ENCODE measurements around the gene GPC6.

Gene GPC6

GRCh38 chr13:93975242-93975641, 748.6 kb downstream of the GPC6 start:
- no peak overlapping the region for H3K4me3 ChIP-seq (ENCODE audit: low read length)
- no peak for DNase-seq (ENCODE audit: low read depth)
- no peak for TF ChIP-seq CTCF (conservative IDR thresholded peaks at IDR 0.05; ENCODE audit: low read depth, low read length)

- no peak for TF ChIP-seq CTCF (conservative IDR thresholded peaks at IDR 0.05; ENCODE audit: low read depth, low read length)
- DNase-seq (ENCODE audit: low read depth), result no peak
- no peak overlapping the region for H3K4me3 ChIP-seq (ENCODE audit: low read length)
These were observed 749.9 kb downstream of the GPC6 start for GRCh38 chr13:93976528-93976927.

- H3K4me3 ChIP-seq (ENCODE audit: low read length), result no peak overlapping the region
- DNase-seq (ENCODE audit: low read depth), result no peak
- no peak for TF ChIP-seq CTCF (conservative IDR thresholded peaks at IDR 0.05; ENCODE audit: low read depth, low read length)
These were observed 751.4 kb downstream of the GPC6 start for GRCh38 chr13:93977986-93978385.

GRCh38 chr13:93981426-93981977, 754.9 kb downstream of the GPC6 start:
- no peak for DNase-seq (ENCODE audit: low read depth)
- TF ChIP-seq CTCF (conservative IDR thresholded peaks at IDR 0.05; ENCODE audit: low read depth, low read length), result no peak
- no peak overlapping the region for H3K4me3 ChIP-seq (ENCODE audit: low read length)

- TF ChIP-seq CTCF (conservative IDR thresholded peaks at IDR 0.05; ENCODE audit: low read depth, low read length), result no peak
- no peak overlapping the region for H3K4me3 ChIP-seq (ENCODE audit: low read length)
- no peak for DNase-seq (ENCODE audit: low read depth)
These were observed 755.7 kb downstream of the GPC6 start for GRCh38 chr13:93982179-93982918.

GRCh38 chr13:93984052-93984451, 757.4 kb downstream of the GPC6 start:
- no peak for DNase-seq (ENCODE audit: low read depth)
- TF ChIP-seq CTCF (conservative IDR thresholded peaks at IDR 0.05; ENCODE audit: low read depth, low read length), result no peak
- H3K4me3 ChIP-seq (ENCODE audit: low read length), result no peak overlapping the region

- DNase-seq (ENCODE audit: low read depth), result no peak
- no peak for TF ChIP-seq CTCF (conservative IDR thresholded peaks at IDR 0.05; ENCODE audit: low read depth, low read length)
- H3K4me3 ChIP-seq (ENCODE audit: low read length), result no peak overlapping the region
These were observed 758.3 kb downstream of the GPC6 start for GRCh38 chr13:93984876-93985275.
